Measurements from ENCODE around the gene SHISA5. TPM values are rescaled to one million over a fixed set of nuclear protein-coding genes. Genes with fewer than 3 reads are reported as not detected.
A peak's percentile ranks its signal among the peaks of the same experiment; 100 is the strongest.

Gene SHISA5
- total and polyA plus RNA-seq, 2 donors from 2014 or later, result 157 to 214 TPM

DNA sequence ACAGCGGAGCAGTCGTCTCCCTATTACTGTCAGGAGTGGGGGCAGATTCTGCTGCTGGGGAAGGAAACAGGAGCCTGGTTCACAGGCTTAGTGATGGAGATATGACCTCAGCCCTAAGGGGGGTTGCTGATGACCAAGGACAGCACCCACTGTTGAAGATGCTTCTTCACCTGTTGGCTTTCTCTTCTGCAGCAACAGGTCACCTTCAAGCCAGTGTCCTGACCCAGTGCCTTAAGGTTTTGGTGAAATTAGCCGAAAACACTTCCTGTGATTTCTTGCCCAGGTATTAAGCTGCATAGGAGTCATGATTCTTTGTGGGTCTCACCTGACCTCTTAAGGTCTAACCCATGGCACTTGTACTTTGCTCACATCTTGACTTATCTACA, 43.5 kb downstream of the SHISA5 start:
- intact Hi-C loops (cut with DNase I), result loop anchor here (5.0 kb wide), 1 partner anchor 87 kb away; no protein-coding TSS in a partner anchor
- no peaks in the 10 kb centered on the region for H3K27me3 ChIP-seq (ENCODE audit: control insufficient read depth, insufficient read depth, low read length)
- TF ChIP-seq, protein P1, sequence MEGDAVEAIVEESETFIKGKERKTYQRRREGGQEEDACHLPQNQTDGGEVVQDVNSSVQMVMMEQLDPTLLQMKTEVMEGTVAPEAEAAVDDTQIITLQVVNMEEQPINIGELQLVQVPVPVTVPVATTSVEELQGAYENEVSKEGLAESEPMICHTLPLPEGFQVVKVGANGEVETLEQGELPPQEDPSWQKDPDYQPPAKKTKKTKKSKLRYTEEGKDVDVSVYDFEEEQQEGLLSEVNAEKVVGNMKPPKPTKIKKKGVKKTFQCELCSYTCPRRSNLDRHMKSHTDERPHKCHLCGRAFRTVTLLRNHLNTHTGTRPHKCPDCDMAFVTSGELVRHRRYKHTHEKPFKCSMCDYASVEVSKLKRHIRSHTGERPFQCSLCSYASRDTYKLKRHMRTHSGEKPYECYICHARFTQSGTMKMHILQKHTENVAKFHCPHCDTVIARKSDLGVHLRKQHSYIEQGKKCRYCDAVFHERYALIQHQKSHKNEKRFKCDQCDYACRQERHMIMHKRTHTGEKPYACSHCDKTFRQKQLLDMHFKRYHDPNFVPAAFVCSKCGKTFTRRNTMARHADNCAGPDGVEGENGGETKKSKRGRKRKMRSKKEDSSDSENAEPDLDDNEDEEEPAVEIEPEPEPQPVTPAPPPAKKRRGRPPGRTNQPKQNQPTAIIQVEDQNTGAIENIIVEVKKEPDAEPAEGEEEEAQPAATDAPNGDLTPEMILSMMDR (IDR thresholded peaks at IDR 0.05; ENCODE audit: borderline replicate concordance, extremely low read depth, insufficient read depth), result no peak
- DNase-seq (no peak), FAIRE-seq (no peak)
- peaks cover 0 to 7% (median 6%) of the 10 kb centered on the region in 3 donors for H3K4me1 ChIP-seq (ENCODE audit: control insufficient read depth in 2 of 3, insufficient read depth in 2 of 3, low read depth in 1 of 3, low read length in 3 of 3)
- no peak overlapping the region for H3K27ac ChIP-seq (ENCODE audit: low read depth in 2 of 2, low read length in 2 of 2)
- no peak overlapping the region for H3K4me3 ChIP-seq (ENCODE audit: low read length in 3 of 3)
- peaks cover 3 to 39% (median 20%) of the 10 kb centered on the region in 3 donors for H3K36me3 ChIP-seq (ENCODE audit: control insufficient read depth in 2 of 3, insufficient read depth in 3 of 3, low read length in 3 of 3)
- no peak overlapping the region for H3K9ac ChIP-seq (ENCODE audit: low read length in 3 of 3)
- no peaks in the 10 kb centered on the region for H3K9me3 ChIP-seq (ENCODE audit: control insufficient read depth in 2 of 3, insufficient read depth in 1 of 3, low read length in 3 of 3)

DNA sequence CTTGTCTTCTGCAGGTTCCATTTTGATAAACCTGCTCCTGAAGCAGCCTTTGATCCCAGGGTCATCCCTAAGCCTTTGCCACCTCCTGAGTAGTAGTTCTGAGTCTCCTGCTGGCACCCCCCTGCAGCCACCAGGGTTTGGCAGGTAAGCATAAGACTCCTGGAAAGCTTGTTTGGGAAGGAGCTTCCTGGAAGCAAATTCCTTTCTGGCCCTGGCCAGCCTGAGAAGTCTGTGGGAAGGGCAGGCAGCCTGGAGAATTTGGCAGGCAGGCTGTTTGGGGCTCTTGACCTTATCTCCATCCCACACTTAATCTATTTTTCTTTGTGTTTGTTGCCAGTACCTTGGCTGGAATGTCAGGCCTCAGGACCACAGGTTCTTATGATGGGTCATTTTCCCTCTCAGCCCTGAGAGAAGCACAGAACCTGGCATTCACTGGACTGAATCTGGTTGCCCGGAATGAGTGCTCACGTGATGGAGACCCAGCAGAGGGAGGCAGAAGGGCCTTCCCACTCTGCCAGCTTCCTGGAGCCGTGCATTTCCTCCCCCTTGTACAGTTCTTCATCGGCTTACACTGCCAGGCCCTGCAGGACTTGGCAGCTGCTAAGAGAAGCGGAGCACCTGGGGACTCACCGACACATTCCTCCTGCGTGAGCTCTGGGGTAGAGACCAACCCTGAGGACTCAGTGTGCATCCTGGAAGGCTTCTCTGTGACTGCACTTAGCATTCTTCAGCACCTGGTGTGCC, 44.0 kb downstream of the SHISA5 start:
- peaks cover 6 to 43% (median 20%) of the 10 kb centered on the region in 3 donors for H3K36me3 ChIP-seq (ENCODE audit: control insufficient read depth in 2 of 3, insufficient read depth in 3 of 3, low read length in 3 of 3)
- intact Hi-C loops (cut with DNase I), result loop anchor here (5.0 kb wide), 1 partner anchor 87 kb away; no protein-coding TSS in a partner anchor
- H3K9me3 ChIP-seq (ENCODE audit: control insufficient read depth in 2 of 3, insufficient read depth in 1 of 3, low read length in 3 of 3), result no peaks in the 10 kb centered on the region
- no peak for FAIRE-seq
- TF ChIP-seq, protein P1 (IDR thresholded peaks at IDR 0.05; ENCODE audit: borderline replicate concordance, extremely low read depth, insufficient read depth), result no peak
- H3K27me3 ChIP-seq (ENCODE audit: control insufficient read depth, insufficient read depth, low read length), result no peaks in the 10 kb centered on the region
- no peak overlapping the region for H3K9ac ChIP-seq (ENCODE audit: low read length in 3 of 3)
- H3K4me1 ChIP-seq (ENCODE audit: control insufficient read depth in 2 of 3, insufficient read depth in 2 of 3, low read depth in 1 of 3, low read length in 3 of 3), result peaks cover 0 to 2% (median 2%) of the 10 kb centered on the region in 3 donors
- H3K27ac ChIP-seq (ENCODE audit: low read depth in 2 of 2, low read length in 2 of 2), result no peak overlapping the region
- DNase-seq, result peak in 1 of 5 donors; percentile 35
- no peak overlapping the region for H3K4me3 ChIP-seq (ENCODE audit: low read length in 3 of 3)

DNA sequence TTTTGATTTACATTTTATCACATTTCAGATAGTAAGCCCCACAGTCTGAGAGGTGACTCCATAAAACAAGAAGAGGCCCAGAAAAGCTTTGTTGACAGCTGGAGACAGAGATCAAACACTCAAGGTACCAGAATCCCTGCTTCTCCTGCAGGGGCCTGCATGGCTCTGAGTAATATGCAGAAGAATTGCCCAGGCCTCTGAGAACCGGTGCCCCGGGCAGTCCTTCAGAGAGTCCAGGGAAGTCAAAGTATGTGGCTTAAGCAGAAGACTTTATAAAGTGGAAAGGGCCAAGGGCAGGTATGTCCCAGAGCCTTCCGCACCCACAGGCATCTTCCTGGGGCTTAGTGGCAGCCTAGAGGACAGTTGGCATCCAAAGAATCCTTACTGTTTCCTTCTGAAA, 44.6 kb downstream of the SHISA5 start:
- H3K4me1 ChIP-seq (ENCODE audit: control insufficient read depth in 2 of 3, insufficient read depth in 2 of 3, low read depth in 1 of 3, low read length in 3 of 3), result no peaks in the 10 kb centered on the region
- DNase-seq (peak in 1 of 5 donors; percentile 29), FAIRE-seq (no peak)
- H3K9me3 ChIP-seq (ENCODE audit: control insufficient read depth in 2 of 3, insufficient read depth in 1 of 3, low read length in 3 of 3), result no peaks in the 10 kb centered on the region
- TF ChIP-seq, protein P1 (IDR thresholded peaks at IDR 0.05; ENCODE audit: borderline replicate concordance, extremely low read depth, insufficient read depth), result no peak
- no peak overlapping the region for H3K27ac ChIP-seq (ENCODE audit: low read depth in 2 of 2, low read length in 2 of 2)
- peaks cover 6 to 45% (median 21%) of the 10 kb centered on the region in 3 donors for H3K36me3 ChIP-seq (ENCODE audit: control insufficient read depth in 2 of 3, insufficient read depth in 3 of 3, low read length in 3 of 3)
- H3K4me3 ChIP-seq (ENCODE audit: low read length in 3 of 3), result no peak overlapping the region
- intact Hi-C loops (cut with DNase I), result no loop called here
- no peak overlapping the region for H3K9ac ChIP-seq (ENCODE audit: low read length in 3 of 3)
- H3K27me3 ChIP-seq (ENCODE audit: control insufficient read depth, insufficient read depth, low read length), result no peaks in the 10 kb centered on the region
